KG1 (cell line): ENCODE data around the gene SPOCD1.

Experiments
- DNase-seq: peaks from one replicate; lab custom pipeline; 2025; lab: John Stamatoyannopoulos, UW

SPOCD1 gene

DNA sequence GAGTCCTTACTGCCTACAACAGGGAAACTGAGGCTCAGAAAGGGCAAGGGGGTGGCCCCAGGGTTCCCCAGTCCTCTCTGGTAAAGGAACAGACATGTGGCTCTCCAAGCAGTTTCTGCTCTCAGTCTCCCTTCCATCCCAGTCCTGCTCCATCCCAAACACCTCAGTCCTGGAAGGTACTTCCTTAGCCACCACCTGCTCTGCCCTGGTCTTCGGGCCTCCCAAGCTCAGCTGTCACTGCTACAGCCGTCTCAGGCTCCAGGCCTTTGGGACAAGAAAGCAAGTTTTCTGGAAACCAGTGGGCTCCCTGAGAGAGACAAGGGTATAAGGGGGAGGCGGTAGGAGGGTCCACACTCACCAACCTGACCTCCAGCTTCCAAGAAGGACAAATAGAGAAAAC lies 28.6 kb downstream of the SPOCD1 start:
- no peak for DNase-seq

DNA sequence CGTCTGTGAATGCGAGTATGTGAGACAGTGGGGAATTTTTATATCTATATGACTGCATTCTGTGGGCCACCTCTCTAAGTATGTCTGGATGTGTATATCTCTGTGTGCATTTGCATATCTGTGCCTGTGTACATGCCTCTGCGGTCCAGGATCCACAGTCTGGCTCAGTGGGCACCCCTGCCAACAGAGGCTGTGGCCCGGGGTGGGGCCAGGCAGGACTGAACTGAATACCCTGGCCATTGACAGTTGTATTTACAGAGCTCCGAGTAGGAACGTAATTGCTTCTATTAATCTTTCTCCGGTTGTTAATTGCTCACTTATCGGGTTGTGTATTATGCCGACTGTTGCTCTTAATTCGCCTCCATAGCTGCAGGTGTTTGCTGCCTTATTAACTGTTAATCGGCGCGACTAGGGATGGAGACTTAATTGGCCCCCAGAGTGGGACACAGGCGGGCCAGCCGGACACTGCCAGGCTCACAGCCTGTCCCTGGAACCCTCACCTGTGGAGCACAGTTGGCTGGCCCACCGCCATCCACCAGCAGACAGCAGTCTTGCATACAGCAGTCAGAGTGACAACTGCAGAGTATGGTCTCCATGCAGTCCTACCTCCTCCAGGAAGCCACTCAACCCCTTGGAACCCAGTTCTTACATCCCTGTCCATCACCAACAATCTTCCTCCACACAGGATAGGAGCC lies 29.3 kb downstream of the SPOCD1 start:
- no peak for DNase-seq

DNA sequence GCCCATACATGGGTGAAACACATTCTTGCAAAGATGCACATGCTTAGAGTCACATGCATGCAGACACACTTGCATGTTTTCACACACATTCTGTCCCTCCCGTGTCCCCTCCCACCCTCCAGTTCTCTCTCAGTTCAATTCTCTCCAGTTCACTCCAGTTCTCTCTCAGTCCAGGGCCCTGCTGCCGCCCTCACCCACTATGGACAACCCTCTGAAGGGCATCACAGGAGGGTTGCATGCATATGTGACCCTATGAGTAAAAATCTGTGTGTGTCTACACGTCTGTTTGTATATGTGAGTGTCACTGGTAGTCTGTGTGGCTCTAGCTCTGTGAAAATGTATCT lies 29.9 kb downstream of the SPOCD1 start:
- DNase-seq, result no peak

DNA sequence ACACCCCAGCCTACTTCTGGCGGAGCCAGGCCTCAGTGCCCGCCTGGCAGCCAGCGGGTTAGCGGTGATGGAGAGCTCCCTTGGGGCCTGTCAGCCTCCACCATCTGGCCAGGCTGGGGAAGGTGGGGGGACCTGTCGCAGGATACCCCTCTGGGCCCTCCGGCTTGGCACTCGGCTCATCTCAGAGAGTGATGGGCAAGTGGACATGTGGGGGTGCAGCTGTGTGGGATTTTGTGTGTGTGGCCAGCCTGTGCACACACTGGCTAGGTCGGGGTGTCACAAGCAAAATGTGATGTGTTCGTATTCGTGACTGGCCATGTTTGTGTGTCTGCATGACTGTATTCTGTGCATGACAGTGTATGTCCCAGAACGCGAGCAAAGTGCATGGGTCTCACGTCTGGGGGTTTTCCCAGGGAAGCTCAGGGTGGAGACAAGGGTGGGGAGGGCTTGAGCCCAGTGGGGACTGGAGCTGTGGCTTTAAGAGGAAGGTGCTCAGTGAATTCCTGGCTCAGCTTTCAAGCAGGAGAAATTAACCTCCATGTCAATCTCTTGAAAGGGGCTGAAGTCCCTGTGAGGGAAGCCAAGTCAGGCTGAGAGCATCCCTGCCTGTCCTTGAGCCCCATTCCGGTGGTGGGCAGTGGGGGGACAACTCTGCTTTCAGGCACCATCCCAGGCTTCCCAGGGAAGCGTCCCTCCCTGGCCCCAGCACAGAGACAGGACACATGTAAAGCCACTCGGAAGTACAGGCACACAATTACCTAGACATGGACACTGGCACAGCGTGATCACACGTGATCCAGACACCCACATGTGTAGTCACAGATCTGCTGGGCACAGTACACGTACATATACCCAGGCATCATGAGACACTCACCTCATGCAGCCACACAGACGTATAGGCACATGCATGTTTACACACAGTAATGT lies 30.5 kb downstream of the SPOCD1 start:
- no peak for DNase-seq

DNA sequence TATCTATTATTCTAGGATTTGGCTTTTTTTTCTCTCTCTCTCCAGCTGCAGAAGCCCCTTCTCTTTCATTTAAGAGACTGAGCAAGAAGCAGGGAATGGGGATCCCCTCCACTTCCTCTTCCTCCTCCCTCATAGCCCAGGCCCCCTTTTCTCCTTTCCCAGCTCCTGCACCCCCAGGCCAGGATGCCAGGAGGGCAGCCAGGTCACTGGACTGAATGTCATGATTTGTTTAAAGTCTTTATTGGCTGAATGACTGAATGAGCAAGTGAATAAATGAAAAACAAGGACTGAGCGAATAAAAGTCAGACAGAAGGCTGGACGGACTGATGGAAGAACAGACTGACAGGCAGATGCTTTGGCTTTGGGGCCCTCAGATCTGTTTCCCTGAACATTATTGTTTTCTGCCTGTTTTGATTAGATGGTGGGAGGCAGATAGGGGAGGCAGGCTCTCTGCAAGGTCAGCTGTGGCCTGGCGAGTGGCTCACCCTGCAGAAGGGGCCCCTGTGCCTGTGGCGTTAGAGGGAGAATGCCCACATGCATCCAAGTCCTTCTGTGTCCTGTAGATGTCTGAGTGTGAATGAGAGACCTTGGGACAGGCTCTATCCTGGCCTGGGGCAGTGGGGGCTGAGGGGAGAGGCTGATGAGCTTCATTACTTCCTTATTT lies 31.3 kb downstream of the SPOCD1 start:
- no peak for DNase-seq

DNA sequence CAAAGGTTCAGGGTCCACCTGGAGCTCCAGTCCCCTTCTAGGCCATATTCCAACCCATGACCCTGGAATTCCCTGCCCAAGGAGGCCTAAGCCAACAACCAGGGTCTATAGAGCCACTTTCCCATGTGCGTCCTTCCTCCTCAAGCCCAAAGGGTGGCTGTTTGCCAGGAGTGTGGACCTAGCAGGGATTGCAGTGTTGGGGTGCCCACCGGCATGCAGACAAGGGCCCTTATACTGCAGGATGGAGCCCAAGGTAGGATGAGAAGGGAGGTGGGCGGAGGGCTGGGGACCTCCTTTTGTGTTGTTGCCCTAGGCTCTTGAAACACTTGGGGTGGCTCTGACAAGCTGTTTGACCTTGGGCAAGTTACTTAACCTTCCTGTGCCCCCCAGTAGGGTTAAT lies 32.0 kb downstream of the SPOCD1 start:
- DNase-seq, result no peak

DNA sequence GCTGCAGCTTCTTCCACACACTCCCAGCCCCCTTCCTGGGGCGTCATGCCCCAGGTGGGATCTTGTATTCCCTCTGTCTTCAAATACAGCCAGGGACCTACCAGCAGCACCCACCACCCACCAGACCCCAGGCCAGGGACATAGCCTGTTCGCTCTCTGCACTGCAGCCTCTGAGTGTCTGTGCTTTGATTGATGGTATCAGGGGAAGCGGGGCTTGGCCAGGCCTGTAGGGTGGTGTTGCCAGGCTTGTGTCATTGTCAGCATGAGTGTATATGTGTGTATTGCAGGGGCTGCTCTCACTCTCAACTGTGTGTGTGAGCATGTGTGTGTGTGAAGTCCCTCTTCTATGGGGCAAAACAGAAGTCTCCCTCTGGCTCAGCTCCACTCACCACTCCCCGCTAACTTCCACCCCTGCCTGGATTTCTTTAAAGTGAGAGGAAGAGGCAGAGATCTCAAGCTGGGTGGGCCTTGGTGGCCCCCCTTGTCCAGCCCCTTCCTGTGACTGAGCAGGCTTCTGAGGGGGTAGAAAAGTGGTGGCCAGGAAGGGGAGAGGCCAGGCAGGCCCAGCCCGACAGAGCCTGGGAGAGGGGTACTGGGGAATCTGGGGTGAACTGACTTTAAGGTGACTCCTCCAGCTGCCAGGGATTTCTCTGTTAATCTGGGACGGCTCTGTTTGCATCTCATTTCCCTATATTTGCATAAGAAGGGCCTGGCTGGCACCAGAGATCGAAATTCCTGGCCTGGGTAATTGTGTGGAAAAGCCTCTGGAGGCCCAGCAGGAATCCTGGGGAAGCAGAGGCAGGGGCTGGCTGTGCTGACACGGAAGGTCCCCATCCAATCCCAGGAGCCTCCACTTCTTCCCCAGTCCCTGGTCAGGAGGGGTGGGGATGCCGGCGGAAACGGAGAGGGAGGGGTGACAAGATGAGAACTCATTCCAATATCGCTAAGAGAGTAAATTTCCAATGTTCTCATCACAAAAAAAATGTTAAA lies 33.1 kb downstream of the SPOCD1 start:
- DNase-seq, result no peak

DNA sequence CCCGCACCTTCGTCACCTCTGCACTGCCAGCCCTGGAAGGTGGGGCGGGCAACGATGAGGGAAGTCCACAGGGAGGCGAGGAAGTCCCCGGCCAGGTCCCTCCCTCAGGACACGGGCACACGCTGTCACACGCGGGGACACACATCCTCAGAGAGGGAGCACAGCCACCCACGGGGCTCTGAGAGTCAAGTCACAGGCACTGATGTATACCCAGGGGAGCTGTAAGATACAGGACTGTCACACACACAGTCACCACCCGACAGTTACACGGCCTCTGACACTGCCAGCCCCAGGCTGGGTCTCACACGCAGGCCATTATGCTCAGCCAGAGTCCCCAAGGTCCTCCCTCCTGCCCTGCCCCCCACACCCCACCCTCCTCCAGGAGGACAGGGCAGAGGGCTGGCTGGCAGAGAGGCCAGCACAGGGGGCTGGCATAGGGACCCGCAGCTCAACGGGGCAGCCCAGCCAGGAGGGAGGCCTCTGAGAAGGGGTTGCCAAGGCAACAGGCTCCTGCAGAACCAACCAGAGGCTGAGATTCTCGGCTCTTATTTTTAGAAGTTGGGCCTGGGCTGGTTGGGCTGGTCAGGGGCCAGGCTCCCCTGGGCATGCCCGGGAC lies 34.0 kb downstream of the SPOCD1 start:
- DNase-seq, result no peak

DNA sequence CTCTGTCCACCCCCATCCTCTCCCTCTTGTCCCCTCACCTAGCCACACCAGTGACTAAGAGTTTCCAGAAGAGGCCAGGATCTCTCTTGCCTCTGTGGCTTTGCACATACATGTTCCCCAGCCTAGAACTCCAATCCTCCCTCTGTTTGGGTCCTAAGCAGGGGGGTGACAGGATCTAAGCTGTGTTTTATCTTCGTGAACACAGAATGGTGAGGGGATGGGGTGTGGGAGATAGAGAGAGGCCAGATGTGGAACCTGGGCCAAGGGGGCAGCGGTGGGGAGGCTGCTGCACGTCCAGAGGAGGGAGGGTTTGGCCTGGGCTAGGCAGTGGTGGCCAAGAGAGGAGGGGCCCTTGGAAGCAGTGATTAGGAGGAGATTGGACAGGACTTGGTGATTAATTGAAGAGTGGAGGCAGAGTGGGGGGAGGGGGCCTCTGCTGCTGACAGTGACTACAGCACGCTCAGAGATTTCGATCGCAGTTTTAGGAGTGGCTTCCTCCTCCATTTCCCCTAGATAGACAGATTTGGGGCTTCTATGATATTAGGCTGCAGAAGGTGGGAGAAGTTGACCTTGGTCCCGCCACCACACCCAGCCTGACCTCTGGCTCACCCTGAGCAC lies 34.6 kb downstream of the SPOCD1 start:
- no peak for DNase-seq

DNA sequence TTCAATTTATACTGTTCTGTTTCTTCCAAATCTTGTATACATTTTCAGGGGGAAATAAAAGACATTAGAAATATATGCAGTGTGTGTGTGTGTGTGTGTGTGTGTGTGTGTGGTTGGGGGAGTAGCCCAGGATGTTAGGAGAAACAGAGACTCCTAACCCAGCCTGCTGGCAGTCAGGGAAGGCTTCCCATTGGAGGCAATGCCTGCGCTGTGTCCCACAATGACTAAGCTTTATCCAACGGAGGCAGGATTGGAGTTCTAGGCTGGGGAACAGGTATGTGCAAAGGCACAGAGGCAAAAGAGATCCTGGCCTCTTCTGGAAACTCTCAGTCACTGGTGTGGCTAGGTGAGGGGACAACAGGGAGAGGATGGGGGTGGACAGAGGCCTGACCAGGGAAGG lies 35.2 kb downstream of the SPOCD1 start:
- no peak for DNase-seq

DNA sequence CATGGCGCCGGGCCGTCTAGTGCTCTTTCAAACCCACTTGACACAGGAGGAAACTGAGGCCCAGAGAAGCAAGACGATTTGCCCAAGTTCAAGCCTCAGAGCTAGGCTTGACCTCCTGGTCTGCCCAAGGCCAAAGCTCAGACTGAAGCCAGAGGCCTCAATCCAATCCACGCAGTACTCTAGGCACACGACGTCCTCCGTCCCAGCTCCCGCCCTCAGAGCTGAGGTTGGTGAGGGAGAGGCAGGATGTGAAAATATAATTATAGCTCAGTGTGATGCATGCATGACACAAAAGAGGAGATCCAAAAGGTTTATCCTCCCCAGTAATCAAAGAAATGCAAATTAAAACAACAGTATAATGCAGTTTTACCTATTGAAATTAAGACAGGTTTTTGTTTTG lies 36.1 kb downstream of the SPOCD1 start:
- no peak for DNase-seq

DNA sequence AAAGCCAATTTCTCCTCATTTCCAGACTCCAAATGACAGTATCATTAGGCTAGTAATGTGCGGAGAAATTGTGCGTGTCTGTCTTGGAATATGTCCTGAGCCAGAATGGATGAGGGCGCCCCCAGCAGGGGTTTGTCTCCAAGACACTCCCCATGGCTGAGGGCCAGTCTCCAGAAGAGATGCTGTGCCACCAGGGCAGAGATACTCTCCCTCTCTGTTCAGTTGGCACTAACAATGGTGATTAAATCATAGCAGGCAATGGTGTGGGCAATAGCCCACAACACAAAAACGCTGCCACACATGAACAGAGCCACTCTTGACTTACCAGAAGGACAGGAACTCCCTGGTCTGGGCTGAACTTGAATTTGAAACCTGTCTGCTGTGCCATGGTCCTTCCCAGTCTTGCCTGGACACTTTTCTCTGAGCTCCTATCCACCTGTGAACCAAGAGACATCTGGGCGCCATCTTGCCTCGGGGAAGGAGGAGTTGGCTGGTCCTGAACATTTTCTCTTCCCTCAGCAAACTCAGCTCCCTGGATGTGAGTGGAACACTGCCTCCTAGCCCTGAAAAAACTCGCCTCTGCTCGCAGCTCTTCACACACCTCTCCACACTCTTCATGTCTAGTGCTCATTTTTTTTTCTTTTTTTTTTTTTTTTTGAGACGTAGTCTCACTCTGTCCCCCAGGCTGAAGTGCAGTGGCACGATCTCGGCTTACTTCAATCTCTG lies 36.9 kb downstream of the SPOCD1 start:
- DNase-seq, result no peak

DNA sequence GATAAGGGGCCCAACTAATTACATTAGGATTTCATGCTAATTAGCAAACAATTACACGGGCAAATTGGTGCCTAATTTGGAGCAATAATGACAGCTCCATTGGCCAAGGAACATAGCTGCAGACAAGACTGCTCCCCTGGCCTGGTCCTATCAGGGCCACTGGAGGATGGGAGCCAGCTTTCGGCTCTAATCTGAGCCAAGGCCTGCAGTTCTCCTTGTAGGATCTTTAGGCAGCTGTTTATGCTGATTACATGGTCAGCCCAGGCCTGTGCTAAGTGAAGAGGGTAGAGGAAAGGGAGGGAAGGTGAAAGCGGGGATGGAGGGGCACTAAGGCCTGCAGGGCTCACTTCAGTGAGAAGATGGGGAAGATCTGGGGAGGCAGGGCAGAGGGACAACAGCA lies 39.3 kb downstream of the SPOCD1 start:
- DNase-seq, result no peak

DNA sequence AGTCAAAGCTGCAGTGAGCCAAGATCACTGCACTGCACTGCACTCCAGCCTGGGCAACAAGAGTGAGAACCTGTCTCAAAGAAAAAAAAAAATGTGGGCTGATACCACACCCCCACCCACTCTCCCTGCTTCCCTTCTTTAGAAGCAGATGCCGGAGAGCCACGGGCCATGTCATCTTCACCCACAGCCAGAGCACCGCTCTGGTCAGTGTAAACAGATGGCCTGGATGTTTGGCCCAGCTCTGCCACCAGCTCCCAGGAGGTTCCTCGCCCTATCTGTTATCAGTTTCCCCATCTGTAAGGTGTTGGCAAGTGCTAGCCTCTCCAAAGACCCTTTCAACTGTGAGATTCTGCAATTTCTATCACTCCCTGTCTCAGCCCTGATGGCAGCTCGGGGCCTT lies 39.8 kb downstream of the SPOCD1 start:
- DNase-seq, result no peak

DNA sequence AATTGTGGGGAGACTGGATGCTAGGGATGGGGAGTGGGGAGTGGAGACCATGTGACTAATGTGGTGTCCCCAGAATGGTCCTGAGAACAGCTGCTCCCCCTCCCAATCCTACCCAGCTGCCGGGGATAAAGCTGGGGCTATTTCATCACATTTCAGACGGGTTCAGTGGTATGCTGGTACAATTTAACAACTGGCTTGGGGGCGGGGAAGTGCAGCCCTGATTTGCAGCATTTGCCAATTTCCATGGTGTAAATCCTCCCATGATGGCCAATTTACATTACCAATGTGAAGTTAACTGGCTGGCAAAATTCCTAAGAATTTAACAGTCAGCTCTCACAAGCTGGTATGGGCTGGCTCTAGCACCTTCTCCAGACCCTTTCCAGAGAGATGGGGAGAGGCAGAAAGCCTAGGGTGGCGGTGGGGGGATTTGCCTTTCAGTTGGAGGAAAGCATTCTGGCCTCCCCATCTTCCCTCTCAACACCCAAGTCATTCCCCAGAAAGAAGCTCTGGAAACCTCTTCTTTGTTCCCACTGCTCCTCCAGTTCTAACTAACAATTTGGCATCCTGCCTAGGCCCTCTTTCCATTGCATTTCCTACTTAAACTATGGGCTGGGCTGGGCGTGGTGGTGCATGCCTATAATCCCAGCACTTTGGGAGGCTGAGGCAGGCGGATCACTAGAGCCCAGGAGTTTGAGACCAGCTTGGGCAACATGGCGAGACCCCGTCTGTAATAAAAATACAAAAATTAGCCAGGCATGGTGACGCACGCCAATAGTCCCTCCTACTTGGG lies 40.4 kb downstream of the SPOCD1 start:
- DNase-seq, result no peak

DNA sequence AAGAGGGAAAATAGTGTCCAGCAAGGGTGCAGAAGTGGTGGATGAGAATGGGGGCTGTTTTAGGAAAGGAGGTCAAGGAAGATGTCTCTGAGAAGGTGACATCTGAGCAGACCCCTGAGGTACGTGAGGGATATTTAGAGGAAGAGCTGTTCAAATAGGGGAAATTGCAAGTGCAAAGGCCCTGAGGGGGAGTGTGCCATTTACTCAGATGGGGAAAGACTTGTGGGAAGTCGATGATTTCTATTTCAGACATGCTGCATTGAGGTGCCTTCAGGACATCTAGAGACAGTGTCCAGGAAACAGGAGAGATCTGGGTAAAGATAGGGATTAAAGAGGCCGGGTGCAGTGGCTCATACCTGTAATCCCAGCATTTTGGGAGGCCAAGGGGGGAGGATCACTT lies 41.3 kb downstream of the SPOCD1 start:
- DNase-seq, result no peak

DNA sequence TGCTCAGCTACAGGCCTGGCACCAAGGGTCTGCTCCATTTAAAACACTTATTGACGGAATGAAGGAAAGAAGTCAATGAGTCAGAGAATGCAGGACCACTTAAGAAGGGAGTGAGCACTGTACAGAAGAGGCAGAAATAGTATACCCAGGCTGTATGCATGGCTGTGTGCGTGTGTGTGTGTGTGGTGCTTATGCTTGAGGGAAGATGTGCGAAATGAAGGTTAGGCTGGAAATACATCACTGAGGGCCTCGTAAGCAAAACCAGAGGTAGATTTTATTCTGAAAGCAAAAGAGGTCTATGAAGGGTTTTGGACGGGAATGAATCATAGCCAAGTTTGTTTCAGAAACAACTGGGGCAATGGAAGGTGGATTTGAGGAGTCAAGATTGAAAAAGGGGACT lies 42.0 kb downstream of the SPOCD1 start:
- no peak for DNase-seq

DNA sequence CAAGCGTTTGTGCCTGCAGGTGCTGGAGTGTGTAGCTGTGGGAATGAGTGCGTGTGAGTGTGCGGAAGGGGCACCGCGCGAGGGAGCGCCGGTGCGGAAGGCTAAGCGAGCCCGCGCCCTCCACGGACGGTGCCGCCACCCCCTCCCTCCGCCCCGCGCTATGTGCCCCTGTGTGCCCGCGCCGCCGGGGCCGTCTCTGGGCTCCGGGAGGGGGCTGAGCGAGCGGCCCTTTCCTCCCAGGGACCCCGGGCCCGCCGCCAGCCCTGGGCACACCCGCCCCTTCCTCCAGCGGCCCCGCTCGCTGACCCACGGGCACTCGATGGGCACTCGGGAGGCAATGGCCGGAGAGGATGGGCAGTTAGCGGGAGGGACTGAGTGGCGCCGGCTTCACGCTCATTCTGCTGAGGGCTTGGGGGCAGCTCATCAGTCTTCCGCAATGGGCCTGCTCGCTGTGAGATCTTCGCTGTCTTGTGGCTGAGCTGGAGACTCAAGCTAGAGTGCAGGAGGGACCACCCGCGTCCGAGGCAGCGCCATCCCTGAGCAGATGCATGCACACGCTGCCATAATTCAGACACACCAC lies 43.1 kb downstream of the SPOCD1 start:
- DNase-seq, result no peak
